A172 (cell line): ENCODE results near the gene KIAA0586. TPM values are rescaled to one million over a fixed set of nuclear protein-coding genes. Genes with fewer than 3 reads are reported as not detected.
"Not testable (repeated sequence)": the region's sequence is repeated elsewhere in the genome, so short reads cannot be mapped to it uniquely, and the experiment has no call there.

ENCODE experiments used
- DNase-seq: peaks from one replicate; pipeline ENCODE4 v3.0.0-alpha.2; 2015; ENCODE audit warnings: low spot score
- total RNA-seq: library from RNA; depleted of rRNA; stranded (reverse); fragments of >200 nt; shearing (Covaris generic); gene quantifications from 2 replicates; pipeline ENCODE4 v1.2.3, GENCODE V29; 2014

KIAA0586 gene
- total RNA-seq, 1 experiment from 2014 or later = 18.6 TPM

DNA sequence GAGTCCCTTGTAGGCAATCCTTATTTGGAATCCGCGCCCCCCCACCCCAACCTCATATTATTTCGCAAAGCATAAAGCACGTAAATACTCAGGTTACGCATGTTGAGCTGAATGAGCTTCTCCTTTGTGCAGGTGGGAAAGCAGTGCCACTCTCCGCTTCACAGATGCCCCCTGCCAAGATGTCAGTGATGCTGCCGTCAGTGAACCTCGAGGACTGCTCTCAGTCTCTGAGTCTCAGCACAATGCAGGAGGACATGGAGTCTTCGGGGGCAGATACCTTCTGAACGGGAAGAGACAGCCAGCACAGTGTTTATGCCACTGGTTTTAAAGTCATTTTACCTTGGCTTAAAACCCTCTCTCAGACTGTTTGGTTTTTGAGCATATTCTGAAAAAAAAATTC lies 120.1 kb downstream of the KIAA0586 start:
- no peak for DNase-seq

DNA sequence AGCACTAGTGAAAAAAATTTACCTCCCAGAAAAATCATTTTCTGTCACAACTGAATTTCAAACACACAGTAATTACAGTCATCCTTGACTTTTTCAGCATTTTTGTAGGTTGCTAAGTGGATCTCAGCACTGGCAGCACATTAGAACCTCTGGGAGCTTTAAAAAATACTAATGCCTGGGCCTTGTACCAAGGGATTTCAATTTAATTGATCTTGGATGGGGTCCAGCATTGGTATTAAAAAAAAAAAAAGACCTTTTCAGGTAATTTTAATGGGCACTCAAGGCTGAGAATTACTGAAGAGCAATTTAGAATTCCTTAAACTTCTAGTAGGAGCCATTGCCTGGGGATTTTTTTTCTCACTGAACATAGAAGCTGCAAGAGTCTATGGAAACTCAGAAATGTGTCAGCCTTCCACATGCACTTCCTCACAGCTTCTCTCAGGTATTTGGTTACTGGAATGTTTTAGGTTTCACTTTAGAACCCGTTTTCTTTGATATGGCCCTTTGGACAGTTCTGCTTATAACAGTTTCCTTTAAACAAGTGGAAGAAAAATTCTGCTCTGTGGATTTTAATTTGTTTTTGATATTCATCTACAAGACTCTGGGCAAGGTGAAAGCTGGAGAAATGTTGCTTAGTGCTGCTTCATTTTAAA lies 121.7 kb downstream of the KIAA0586 start:
- DNase-seq = no peak

DNA sequence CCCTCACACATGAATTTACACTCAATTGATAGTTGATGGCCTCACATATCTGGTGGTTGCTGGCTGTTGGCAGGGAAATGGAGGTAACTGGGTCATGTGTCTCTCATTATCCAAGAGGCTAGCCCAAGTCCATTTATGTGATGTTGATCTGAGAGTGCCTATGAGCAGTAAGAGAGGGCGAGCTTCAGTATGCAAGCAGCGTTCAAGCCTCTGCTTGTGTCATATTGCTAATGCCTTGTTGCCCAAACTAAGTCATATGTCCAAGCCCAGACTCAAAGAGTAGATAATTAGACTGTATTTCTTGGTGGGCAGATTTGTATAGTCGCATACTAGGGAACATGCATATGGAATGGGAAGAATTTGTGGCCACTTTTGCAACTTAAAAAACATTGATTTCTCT lies 126.4 kb downstream of the KIAA0586 start:
- DNase-seq = no peak

DNA sequence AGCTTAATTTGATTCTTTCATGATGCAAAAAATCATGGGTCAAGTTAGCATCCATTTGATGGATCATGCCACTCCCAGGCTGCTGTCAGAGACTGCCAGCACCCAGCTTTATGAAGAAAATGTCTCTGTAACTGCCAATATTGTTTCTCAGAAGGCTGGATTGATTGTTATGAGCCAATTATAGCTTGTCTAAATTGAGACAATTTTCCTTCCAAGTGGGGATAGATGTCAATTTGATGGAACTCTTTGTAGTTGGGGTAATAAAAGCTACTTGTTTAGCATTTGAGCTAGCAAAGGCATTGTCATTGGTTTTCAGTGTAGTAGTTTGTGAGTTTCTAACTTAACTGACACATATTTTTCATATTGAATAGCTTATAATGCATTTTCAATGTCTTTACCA lies 128.1 kb downstream of the KIAA0586 start:
- no peak for DNase-seq

DNA sequence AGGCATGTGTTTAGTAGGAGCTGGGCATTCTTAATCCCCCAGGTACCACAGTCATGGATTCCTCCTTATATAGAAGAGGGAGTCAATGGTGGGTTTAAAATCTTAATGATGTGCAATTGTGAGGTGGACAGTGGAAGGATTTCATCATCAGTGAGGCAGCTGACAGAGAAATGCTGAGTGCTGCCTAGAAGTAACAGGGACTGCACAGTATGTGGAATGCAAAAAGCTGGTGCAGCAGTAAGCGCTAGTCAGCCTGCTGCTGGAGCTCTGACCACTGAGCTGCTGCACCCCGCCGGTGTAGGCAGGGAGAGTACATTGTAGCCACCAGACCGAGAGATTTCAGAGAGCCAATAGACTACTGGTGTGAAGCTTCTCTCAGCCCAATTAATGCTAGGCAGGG lies 129.7 kb downstream of the KIAA0586 start:
- DNase-seq = no peak

DNA sequence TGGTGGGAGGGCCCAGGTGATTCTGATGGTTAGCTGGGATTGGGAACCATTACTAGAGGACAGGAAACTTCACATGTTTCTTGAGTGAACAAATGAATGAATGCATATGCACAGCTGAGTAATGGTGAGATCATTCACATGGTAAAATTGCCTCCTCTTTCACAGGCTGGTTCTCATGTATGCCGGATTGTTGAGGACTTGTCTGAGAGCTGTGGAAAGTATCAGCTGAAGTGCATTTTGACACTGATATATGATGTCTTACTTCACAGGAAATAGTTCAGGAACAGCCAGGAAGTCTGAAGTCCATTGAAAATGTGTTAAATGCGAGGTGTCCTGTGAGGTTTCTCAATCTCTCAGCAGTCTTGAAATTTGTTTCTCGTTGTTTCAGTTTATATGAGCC lies 132.7 kb downstream of the KIAA0586 start:
- DNase-seq = peak; percentile 13

DNA sequence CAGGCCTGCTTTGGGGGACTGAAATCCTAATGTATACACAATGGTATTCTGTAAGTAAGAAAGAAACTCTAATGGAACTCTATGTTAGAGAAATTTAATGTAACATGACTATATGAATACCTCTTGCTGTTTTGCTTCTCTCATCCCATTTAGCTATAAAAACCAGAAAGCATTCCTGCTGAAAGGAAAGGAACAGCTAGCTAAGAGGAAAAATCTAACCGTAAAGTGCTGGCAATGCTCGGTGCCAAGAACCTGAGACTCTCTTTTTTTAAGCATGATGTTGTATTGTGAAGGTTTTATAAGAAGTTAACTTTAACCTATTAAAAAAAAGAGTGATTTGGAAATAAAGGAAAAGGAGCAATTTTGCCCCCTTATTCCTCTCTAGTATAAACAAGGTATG lies 134.6 kb downstream of the KIAA0586 start:
- no peak for DNase-seq

DNA sequence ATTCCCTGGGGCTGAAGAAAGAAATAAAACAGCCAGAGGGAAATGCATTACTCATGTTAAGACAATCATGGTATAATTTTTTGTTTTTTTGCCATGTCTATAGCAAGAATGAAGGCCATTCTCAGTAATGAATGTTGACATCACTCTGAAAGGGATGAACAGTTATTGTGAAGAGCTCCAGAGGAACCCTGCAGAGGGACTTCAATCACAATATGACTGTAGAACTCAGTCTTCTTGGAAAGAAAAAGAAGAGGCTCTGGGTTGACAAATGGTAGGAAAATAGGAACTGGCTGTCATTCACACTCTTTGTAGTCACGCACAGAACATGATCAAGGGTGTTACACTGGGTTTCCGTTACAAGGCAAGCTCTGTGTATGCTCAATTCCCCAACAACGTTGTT lies 136.5 kb downstream of the KIAA0586 start:
- no peak for DNase-seq

DNA sequence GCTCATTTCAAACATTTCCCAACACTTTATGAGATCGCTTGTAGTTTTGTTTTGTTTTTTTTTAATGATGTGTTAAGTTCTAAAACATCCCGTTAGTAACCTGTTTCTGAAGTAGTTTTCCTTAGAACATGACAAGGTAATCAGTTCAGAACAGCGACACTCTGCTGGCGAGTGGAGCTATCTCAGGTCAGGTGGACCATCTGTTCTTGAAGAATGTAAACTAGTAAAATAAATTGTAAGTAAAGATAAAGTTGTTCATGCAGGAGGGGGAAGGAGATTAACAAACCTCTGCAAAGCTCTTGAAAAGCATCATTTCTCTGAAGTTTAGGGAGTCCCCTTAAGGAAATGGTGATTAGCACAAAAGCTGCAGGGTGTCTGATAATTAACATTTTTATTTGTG lies 138.3 kb downstream of the KIAA0586 start:
- DNase-seq = no peak

DNA sequence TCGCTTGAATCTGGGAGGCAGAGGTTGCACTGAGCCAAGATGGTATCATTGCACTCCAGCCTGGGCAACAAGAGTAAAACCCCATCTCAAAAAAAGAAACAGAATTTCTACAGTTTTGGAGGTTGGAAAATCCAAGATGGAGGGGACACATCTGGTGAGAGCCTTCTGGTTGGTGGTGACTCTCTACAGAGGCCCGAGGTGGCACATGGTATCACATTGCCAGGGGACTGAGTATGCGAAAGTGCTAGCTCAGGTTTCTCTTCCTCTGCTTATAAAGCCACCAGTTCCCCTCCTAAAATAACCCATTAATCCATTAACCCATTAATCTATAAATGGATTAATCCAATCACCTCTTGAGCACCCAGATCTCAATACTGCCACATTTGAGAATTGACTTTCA lies 139.5 kb downstream of the KIAA0586 start:
- no peak for DNase-seq

DNA sequence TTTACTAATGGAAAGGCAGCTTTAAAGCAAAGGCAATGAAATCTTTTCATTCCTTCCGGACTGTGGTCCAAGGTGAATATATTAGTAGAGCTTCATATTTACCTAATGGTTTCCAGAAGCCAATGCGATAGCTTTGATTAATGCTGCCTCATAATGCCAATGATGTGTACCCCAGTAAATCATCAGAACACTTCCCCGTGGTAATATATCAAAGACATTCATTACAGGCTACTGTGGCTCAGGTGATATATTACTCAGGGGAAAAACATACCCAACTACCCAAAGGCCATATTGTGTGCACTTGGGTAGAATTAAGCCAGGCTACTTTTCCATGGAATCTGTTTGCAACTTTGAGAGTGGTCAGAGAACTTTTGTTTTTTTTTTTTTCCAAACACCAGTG lies 140.8 kb downstream of the KIAA0586 start:
- DNase-seq = no peak

DNA sequence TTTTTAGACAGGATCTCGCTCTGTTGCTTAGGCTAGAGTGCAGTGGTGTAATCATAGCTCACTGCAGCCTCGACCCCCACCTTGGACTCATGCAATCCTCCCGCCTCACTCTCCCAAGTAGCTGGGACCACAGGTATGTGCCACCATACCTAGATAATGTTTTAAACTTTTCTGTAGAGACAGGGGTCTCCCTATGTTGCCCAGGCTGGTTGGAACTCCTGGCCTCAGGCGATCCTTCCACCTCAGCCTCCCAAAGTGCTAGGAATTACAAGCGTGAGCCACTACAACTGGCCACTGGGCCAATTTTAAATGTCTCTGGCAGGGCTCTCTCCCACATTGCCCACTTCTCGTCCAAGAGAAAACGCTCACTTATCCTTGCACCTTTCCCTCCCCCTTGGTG lies 143.7 kb downstream of the KIAA0586 start:
- no peak for DNase-seq

DNA sequence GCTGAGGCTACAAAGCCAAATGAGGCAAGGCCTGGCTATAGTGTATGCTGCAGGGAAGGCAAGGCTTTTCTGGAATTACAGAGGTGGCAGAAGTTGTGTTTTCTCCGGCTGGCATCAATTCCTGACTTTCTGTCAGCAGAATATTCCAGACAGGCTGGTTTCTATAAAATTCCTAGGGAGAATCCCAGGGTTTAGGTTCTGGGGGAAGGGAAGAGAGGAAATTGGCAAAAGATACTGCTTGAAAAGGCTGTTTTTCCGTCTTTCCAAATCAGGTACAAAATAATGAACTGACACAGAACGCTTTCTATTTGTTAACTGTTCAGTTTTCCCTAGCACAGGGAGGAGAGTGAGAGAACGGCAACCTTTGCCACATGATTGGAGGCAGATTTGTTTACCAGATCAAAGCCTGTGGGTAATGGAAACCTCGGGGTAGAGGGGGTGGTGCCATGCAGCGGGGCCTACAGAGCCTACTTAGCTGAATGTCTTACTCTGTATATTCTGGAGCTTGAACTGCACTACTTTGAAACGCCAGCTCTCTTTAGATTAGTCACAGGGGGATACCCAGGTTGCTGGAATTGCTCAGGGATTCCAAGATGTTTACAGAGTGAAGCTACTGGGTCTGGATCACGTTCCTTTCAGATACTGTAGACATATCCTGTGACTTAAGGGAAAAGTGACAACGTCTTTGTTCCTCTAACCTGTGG lies 144.4 kb downstream of the KIAA0586 start:
- DNase-seq = peak; percentile 9

DNA sequence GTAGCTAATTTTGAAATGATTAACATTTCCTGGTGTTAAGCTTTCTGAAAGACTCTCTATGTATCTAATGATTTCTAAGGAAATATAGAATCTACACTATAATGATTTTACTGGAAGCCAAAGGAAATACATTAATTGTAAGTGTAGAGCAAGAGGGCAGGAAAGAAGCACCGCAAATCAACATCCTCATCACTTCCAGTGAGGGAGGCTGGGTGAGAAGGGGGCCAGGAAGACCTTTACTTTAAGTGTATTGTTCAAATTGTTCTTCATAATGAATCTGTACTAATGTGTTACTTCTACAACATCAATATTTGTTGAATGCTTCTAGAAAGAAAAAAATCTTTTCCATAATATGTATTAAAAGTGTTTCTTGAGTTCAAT lies 144.9 kb downstream of the KIAA0586 start:
- no peak for DNase-seq

DNA sequence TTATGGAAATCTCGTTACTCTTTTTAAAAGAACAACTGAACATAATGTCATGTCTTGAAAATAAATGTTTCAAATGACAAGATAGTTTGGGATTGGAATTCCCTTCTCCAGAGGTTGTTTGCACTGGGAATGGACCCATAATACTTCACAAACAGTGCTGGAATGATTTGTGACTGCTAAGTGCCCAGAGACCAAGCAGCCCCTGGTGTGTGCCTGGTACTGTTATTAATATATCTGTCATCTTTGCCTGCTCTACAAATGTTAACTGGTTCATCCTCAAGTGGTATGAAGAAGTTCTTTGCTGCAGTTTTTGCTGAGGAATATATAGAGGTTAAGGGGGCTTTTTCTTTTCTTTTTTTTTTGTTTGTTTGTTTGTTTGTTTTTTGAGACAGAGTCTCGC lies 145.3 kb downstream of the KIAA0586 start:
- DNase-seq = no peak

DNA sequence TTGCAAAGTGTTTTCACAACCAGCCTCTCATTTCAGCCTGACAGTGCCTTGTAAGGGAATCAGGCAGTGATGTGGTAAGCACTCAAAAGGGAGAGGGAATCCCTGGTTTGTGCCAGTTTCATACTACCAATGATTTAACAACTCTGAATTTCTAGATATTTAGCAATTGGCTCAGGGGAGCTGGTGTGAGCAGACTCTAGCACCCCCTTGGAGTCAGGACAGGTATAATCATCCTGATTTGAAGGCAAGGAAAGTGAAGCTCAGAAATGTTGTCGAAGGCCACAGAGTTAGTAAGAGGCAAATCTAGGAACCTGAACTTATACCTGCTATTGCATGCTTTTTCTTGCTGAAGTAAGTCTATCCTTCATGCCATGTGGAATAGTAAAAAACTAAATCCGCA lies 147.1 kb downstream of the KIAA0586 start:
- DNase-seq = no peak

DNA sequence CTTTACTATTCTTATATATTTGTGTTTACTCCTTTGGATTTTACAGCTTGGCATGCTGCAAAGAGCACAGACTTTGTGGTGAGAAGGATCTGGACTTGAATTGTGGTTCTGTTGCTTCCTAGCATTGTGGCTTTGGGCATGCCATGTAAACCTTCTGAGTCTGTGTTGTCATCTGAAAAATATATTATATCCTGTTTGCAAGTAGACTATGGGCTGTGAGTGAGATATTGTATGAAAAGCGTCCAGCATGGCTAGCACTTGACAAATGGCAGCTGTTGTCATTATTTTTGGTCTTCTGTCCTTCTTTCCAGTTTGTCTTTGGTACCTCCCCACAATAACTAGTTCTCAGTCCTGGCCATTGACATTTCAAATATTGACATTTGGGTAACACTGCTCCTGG lies 148.4 kb downstream of the KIAA0586 start:
- no peak for DNase-seq

DNA sequence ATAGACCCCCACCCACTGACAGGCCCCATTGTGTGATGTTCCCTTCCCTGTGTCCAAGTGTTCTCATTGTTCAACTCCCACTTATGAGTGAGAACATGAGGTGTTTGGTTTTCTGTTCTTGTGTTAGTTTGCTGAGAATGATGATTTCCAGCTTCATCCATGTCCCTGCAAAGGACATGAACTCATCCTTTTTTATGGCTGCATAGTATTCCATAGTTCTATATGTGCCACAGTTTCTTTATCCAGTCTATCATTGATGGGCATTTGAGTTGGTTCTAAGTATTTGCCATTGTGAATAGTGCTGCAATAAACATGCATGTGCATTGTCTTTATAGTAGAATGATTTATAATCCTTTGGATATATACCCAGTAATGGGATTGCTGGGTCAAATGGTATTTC lies 152.5 kb downstream of the KIAA0586 start:
- not testable (repeated sequence) for DNase-seq

DNA sequence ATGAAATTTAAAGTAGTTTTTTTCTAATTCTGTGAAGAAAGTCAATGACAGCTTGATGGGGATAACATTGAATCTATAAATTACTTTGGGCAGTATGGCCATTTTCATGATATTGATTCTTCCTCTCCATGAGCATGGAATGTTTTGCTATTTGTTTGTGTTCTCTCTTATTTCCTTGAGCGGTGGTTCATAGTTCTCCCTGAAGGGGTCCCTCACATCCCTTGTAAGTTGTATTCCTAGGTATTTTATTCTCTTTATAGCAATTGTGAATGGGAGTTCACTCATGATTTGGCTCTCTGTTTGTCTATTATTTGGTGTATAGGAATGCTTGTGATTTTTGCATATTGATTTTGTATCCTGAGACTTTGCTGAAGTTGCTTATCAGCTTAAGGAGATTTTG lies 153.9 kb downstream of the KIAA0586 start:
- not testable (repeated sequence) for DNase-seq

DNA sequence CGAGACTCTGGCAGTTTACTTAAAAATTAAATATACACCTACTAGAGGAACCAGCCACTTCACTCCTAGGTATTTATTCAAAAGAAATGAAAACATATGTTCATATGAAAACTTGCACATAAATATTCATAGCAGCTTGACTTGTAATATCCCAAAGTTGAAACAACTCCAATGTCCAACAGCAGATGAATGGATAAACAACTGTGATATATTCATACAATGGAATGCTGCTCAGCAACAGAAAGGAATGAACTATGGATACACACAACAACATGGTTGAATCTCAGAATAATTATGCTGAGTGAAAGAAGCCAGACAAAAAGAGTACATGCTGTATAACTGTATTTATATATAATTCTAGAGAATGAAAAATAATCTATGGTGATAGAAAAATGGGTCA lies 156.9 kb downstream of the KIAA0586 start:
- DNase-seq = no peak

DNA sequence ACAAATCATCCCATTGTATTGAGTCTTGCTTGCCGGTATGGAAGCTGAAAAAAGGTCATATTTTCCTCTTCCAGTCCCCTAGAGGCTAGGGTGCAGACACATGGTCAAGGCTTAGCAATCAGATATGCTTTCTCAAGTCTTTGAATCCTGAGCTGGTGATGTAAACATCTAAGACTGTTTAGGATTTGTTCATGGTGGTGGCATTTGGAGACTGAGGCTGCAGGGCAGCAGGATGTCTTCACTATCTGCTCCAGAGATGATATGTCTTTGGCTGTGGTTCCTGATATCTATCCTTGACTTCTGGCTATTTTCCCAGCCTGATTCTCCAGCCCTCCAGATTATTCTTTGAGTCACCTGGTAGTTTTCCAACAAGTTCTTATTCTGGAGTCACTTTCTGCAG lies 159.8 kb downstream of the KIAA0586 start:
- DNase-seq = no peak

DNA sequence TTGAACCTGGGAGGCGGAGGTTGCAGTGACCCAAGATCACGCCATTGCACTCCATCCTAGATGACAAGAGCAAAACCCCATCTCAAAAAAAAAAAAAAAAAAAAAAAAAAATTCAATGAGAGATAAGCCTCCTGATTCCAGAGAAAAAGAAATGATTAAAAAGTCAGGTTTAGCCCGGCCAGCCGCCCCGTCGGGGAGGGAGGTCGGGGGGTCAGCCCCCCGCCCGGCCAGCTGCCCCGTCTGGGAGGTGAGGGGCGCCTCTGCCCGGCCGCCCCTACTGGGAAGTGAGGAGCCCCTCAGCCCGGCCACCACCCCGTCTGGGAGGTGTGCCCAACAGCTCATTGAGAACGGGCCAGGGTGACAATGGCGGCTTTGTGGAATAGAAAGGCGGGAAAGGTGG lies 160.8 kb downstream of the KIAA0586 start:
- DNase-seq = not testable (repeated sequence)

DNA sequence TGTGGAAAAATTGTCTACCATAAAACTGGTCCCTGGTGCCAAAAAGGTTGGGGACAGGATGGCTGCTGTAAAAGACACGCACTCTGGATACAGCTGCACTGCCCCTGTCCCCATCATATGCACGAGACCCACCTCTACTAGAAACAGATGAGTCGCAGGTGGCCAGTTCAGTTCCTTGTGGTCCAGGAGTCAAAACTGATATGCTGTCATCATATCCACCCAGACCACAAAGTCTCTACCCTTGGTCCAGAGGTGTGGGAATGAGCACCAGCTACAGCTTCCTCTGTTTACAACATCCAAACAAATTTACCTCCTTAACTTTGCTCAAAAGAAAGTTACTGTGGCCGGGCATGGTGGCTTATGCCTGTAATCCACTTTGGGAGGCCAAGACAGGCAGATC lies 166.5 kb downstream of the KIAA0586 start:
- no peak for DNase-seq

DNA sequence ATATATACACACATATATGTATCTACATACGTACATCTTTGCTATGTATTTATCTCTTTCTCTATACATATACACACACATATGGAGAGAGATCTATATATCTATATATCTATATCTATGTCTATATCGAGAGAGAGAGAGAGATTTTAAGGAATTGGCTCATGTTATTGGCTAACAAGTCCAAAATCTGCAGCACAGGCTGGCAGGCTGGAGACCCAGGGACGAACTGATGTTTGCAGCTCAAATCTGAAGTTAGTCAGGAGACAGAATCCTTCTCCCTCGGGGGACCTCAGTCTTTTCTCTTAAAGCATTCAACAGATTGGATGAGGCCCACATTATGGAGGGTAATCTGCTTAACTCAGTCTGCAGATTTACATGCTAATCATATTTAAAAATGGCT lies 169.5 kb downstream of the KIAA0586 start:
- DNase-seq = no peak
